OCI-LY7 (cell line): ENCODE data around the gene SLC17A2.

Source experiments
- EZH2phosphoT487 ChIP-seq: fragments of 200-600 bp; sonication (generic); IDR thresholded peaks from 2 replicates; pipeline ENCODE4 v1.6.1; 2018; ENCODE audit warnings: low read depth, borderline replicate concordance, mild to moderate bottlenecking, mixed run types, antibody characterized with exemption, low read length, moderate library complexity, mixed read lengths
- TF ChIP-seq, protein P1 (sequence below): fragments of 200-600 bp; sonication (generic); conservative IDR thresholded peaks from 2 replicates; pipeline ENCODE4 v1.5.1; 2014; ENCODE audit warnings: mild to moderate bottlenecking, antibody characterized with exemption, low read length, moderate library complexity, mixed read lengths

DNA sequence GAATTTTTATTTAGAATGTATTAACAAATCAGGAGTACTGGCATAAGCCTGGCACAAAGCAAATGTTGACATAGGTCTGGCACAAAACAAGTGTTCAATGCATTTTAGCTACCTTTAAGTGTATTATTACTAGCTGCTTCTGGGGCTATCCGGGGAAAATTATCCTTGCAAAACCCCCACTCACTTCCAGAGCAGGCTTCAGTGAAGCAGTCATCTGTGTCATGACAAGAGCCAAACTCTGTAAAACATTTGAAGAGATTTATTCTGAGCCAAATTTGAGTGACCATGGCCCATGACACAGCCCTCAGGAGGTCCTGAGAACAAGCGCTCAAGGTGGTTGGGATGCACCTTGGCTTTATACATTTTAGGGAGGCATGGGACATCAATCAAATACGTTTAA lies 25.7 kb upstream of the SLC17A2 start:
- TF ChIP-seq, protein P1, sequence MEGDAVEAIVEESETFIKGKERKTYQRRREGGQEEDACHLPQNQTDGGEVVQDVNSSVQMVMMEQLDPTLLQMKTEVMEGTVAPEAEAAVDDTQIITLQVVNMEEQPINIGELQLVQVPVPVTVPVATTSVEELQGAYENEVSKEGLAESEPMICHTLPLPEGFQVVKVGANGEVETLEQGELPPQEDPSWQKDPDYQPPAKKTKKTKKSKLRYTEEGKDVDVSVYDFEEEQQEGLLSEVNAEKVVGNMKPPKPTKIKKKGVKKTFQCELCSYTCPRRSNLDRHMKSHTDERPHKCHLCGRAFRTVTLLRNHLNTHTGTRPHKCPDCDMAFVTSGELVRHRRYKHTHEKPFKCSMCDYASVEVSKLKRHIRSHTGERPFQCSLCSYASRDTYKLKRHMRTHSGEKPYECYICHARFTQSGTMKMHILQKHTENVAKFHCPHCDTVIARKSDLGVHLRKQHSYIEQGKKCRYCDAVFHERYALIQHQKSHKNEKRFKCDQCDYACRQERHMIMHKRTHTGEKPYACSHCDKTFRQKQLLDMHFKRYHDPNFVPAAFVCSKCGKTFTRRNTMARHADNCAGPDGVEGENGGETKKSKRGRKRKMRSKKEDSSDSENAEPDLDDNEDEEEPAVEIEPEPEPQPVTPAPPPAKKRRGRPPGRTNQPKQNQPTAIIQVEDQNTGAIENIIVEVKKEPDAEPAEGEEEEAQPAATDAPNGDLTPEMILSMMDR, result no peak
- no peak for TF ChIP-seq EZH2phosphoT487
